HepG2 (cell line): ENCODE data around the gene NDUFB11. TPM values are rescaled to one million over a fixed set of nuclear protein-coding genes. Genes with fewer than 3 reads are reported as not detected.

ENCODE experiments used
- DPF2 ChIP-seq: sonication (generic); formaldehyde crosslinking; IDR thresholded peaks from 2 replicates; pipeline ENCODE4 v1.4.0; 2020; ENCODE audit warnings: mild to moderate bottlenecking, low read depth, missing genetic modification reagents, borderline replicate concordance
- NFIB ChIP-seq: sonication (generic); formaldehyde crosslinking; IDR thresholded peaks from 2 replicates; pipeline ENCODE4 v1.9.0; 2021; ENCODE audit warnings: missing genetic modification reagents, mild to moderate bottlenecking, borderline replicate concordance
- PAWR ChIP-seq: sonication (generic); formaldehyde crosslinking; IDR thresholded peaks from 2 replicates; pipeline ENCODE4 v1.4.0; 2020; ENCODE audit warnings: missing genetic modification reagents, mild to moderate bottlenecking, borderline replicate concordance
- RFX5 ChIP-seq: IDR thresholded peaks from 2 replicates; pipeline ENCODE4 v1.6.1; 2011; ENCODE audit warnings: low read depth, low read length, improper control_type of control experiment
- SIN3A ChIP-seq: IDR thresholded peaks from 2 replicates; pipeline ENCODE4 v1.6.1; 2011; ENCODE audit warnings: low read depth, mild to moderate bottlenecking, control low read depth, low read length, borderline replicate concordance
- TAF1 ChIP-seq: sonication (generic); formaldehyde crosslinking; IDR thresholded peaks from 2 replicates; pipeline ENCODE4 v1.4.0; 2020; ENCODE audit warnings: missing genetic modification reagents
- TEAD2 ChIP-seq: sonication (generic); formaldehyde crosslinking; IDR thresholded peaks from 2 replicates; pipeline ENCODE4 v1.9.0; 2021; ENCODE audit warnings: missing genetic modification reagents
- THAP11 ChIP-seq: IDR thresholded peaks from 2 replicates; pipeline ENCODE4 v1.6.1; 2016; ENCODE audit warnings: missing biosample characterization, missing genetic modification reagents
- XRCC5 ChIP-seq: fragments of 200-400 bp; formaldehyde crosslinking; optimal IDR thresholded peaks from 2 replicates; pipeline ENCODE3; 2017; ENCODE audit warnings: mild to moderate bottlenecking, low read length
- ZFY ChIP-seq: sonication (generic); formaldehyde crosslinking; IDR thresholded peaks from 2 replicates; pipeline ENCODE4 v1.4.0; 2020; ENCODE audit warnings: missing genetic modification reagents
- ZNF234 ChIP-seq: sonication (generic); formaldehyde crosslinking; conservative IDR thresholded peaks from 2 replicates; pipeline ENCODE4 v1.5.1; 2020; ENCODE audit warnings: mild to moderate bottlenecking, missing genetic modification reagents
- ZNF383 ChIP-seq: sonication (generic); formaldehyde crosslinking; IDR thresholded peaks from 2 replicates; pipeline ENCODE4 v1.4.0; 2020; ENCODE audit warnings: missing genetic modification reagents, mild to moderate bottlenecking, borderline replicate concordance
- polyA plus RNA-seq, 8 experiments: library from polyadenylated mRNA; depleted of rRNA in 3 of 8; stranded (reverse) in 7 of 8; unstranded in 1 of 8; fragments of >200 nt; fragmentation: Illumina TruSeq in 4 of 8; extraction: Trizol in 4 of 8; gene quantifications; 2 replicates each; pipeline versions ENCODE4 v1.2.1 to v1.2.3, GENCODE V29; 2011 to 2016; ENCODE audit warnings: low read depth in 4 of 8, missing spikeins in 1 of 8, mixed read lengths in 1 of 8; ENCODE audit not compliant: insufficient read depth in 1 of 8
- total RNA-seq, 5 experiments: library from RNA; depleted of rRNA; stranded (reverse); fragments of >200 nt; fragmentation: Illumina TruSeq; extraction: Trizol; gene quantifications; 2 replicates each; pipeline ENCODE4 v1.2.3, GENCODE V29; 2016; ENCODE audit warnings: low read depth in 1 of 5
- TF ChIP-seq, protein P1 (sequence below): sonication (generic); formaldehyde crosslinking; IDR thresholded peaks from 2 replicates; pipeline ENCODE4 v1.5.0; 2020; ENCODE audit warnings: mild to moderate bottlenecking, missing genetic modification reagents
- TF ChIP-seq, protein P2 (sequence below): sonication (generic); formaldehyde crosslinking; IDR thresholded peaks from 2 replicates; pipeline ENCODE4 v1.8.0; 2023; ENCODE audit warnings: mild to moderate bottlenecking, missing genetic modification reagents
- TF ChIP-seq, protein P3 (sequence below): sonication (generic); formaldehyde crosslinking; IDR thresholded peaks from 2 replicates; pipeline ENCODE4 v1.8.1; 2023; ENCODE audit warnings: mild to moderate bottlenecking, missing genetic modification reagents
- TF ChIP-seq, protein P4 (sequence below): sonication (generic); formaldehyde crosslinking; conservative IDR thresholded peaks from 2 replicates; pipeline ENCODE4 v1.4.0; 2020; ENCODE audit warnings: mild to moderate bottlenecking, missing genetic modification reagents, moderate library complexity
- TF ChIP-seq, protein P5 (sequence below): fragments of 450-650 bp; IDR thresholded peaks from 2 replicates; pipeline ENCODE4 v1.6.1; 2017; ENCODE audit warnings: mild to moderate bottlenecking

The NDUFB11 gene
- total and polyA plus RNA-seq, 2 of the 13 experiments (the other 11 are each of a cell fraction or from before 2014, with no cell fraction given), result 46.6 to 100 TPM

DNA sequence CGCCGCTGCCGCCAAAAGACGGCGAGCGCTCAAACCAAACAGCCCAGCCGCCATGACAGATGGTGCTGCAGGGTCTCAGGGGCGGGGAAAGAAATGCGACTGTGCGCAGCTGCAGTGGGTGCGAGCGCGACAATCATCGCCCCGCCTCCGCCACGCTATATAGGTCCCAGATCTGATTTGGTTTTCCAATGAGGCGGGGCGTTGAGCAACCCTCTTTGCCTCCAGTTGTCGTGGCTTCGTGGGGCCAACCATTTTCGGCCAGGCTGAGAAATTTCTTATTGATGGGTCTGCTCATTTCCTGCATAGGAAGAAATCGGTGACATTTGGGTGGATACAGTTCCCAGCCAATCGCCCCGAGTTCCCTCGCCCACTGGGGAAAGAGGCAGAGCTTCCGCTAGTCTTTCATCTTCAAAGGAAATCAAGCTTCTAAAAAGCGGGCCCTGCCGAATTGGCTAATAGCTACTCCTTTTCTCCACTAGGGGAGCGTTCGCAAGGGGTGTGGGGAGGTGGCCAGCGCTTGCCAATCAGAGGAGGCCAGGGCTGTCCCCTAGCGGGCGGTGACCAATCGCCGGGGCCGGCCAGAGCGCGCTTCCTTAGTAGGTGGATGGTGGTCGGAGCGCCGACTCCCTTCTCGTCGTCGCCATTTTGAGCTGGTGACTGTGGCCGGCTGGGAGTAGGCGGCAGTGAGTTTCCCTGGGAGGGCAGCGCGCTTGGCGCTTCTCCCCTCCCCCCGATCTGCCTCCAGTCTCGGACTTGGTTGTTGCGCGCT lies at the start of gene NDUFB11, which contains the start of gene RBM10 (continued):
- TF ChIP-seq, protein P1, sequence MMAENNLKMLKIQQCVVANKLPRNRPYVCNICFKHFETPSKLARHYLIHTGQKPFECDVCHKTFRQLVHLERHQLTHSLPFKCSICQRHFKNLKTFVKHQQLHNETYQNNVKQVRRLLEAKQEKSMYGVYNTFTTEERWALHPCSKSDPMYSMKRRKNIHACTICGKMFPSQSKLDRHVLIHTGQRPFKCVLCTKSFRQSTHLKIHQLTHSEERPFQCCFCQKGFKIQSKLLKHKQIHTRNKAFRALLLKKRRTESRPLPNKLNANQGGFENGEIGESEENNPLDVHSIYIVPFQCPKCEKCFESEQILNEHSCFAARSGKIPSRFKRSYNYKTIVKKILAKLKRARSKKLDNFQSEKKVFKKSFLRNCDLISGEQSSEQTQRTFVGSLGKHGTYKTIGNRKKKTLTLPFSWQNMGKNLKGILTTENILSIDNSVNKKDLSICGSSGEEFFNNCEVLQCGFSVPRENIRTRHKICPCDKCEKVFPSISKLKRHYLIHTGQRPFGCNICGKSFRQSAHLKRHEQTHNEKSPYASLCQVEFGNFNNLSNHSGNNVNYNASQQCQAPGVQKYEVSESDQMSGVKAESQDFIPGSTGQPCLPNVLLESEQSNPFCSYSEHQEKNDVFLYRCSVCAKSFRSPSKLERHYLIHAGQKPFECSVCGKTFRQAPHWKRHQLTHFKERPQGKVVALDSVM (CRISPR knock-in tag), result no peak
- TF ChIP-seq ZNF383 (CRISPR knock-in tag) (no peak), PAWR (CRISPR knock-in tag) (no peak), TEAD2 (CRISPR knock-in tag) (no peak), RFX5 (peak; percentile 53), ZNF234 (no peak), DPF2 (CRISPR knock-in tag) (no peak), XRCC5 (peak; percentile 68), NFIB (CRISPR knock-in tag) (no peak), SIN3A (0 out of 2 replicates have a peak, but pooled peaks have one; percentile 59), TAF1 (CRISPR knock-in tag) (peak; percentile 71), ZFY (CRISPR knock-in tag) (peak; percentile 55), THAP11 (CRISPR knock-in tag) (peak; percentile 50)
- TF ChIP-seq, protein P2, sequence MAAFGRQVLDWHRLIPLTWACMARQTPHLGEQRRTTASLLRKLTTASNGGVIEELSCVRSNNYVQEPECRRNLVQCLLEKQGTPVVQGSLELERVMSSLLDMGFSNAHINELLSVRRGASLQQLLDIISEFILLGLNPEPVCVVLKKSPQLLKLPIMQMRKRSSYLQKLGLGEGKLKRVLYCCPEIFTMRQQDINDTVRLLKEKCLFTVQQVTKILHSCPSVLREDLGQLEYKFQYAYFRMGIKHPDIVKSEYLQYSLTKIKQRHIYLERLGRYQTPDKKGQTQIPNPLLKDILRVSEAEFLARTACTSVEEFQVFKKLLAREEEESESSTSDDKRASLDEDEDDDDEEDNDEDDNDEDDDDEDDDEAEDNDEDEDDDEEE (CRISPR knock-in tag), result 0 out of 2 replicates have a peak, but pooled peaks have one; percentile 28
- TF ChIP-seq, protein P3, sequence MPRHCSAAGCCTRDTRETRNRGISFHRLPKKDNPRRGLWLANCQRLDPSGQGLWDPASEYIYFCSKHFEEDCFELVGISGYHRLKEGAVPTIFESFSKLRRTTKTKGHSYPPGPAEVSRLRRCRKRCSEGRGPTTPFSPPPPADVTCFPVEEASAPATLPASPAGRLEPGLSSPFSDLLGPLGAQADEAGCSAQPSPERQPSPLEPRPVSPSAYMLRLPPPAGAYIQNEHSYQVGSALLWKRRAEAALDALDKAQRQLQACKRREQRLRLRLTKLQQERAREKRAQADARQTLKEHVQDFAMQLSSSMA (CRISPR knock-in tag), result 0 out of 2 replicates have a peak, but pooled peaks have one; percentile 28
- TF ChIP-seq, protein P4, sequence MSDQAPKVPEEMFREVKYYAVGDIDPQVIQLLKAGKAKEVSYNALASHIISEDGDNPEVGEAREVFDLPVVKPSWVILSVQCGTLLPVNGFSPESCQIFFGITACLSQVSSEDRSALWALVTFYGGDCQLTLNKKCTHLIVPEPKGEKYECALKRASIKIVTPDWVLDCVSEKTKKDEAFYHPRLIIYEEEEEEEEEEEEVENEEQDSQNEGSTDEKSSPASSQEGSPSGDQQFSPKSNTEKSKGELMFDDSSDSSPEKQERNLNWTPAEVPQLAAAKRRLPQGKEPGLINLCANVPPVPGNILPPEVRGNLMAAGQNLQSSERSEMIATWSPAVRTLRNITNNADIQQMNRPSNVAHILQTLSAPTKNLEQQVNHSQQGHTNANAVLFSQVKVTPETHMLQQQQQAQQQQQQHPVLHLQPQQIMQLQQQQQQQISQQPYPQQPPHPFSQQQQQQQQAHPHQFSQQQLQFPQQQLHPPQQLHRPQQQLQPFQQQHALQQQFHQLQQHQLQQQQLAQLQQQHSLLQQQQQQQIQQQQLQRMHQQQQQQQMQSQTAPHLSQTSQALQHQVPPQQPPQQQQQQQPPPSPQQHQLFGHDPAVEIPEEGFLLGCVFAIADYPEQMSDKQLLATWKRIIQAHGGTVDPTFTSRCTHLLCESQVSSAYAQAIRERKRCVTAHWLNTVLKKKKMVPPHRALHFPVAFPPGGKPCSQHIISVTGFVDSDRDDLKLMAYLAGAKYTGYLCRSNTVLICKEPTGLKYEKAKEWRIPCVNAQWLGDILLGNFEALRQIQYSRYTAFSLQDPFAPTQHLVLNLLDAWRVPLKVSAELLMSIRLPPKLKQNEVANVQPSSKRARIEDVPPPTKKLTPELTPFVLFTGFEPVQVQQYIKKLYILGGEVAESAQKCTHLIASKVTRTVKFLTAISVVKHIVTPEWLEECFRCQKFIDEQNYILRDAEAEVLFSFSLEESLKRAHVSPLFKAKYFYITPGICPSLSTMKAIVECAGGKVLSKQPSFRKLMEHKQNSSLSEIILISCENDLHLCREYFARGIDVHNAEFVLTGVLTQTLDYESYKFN (CRISPR knock-in tag), result 0 out of 2 replicates have a peak, but pooled peaks have one; percentile 10
- TF ChIP-seq, protein P5, sequence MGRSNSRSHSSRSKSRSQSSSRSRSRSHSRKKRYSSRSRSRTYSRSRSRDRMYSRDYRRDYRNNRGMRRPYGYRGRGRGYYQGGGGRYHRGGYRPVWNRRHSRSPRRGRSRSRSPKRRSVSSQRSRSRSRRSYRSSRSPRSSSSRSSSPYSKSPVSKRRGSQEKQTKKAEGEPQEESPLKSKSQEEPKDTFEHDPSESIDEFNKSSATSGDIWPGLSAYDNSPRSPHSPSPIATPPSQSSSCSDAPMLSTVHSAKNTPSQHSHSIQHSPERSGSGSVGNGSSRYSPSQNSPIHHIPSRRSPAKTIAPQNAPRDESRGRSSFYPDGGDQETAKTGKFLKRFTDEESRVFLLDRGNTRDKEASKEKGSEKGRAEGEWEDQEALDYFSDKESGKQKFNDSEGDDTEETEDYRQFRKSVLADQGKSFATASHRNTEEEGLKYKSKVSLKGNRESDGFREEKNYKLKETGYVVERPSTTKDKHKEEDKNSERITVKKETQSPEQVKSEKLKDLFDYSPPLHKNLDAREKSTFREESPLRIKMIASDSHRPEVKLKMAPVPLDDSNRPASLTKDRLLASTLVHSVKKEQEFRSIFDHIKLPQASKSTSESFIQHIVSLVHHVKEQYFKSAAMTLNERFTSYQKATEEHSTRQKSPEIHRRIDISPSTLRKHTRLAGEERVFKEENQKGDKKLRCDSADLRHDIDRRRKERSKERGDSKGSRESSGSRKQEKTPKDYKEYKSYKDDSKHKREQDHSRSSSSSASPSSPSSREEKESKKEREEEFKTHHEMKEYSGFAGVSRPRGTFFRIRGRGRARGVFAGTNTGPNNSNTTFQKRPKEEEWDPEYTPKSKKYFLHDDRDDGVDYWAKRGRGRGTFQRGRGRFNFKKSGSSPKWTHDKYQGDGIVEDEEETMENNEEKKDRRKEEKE, result no peak
